Fibroblast of lung (primary cell): ENCODE results near the gene RPL10.

Source experiments
- EZH2 ChIP-seq: IDR thresholded peaks from 2 replicates; pipeline ENCODE4 v1.5.1; 2012; ENCODE audit warnings: low read length, control low read depth, mild to moderate bottlenecking; ENCODE audit errors: missing control alignments
- TF ChIP-seq, protein P1 (sequence below), 2 donors: IDR thresholded peaks in 1 of 2; conservative IDR thresholded peaks in 1 of 2; 1 replicate in 1 of 2; 2 replicates in 1 of 2; pipeline ENCODE4 v1.5.1; 2011 to 2012; ENCODE audit warnings: low read length in 2 of 2, control low read depth in 1 of 2, inconsistent platforms in 1 of 2, low read depth in 1 of 2, mild to moderate bottlenecking in 1 of 2

DNA sequence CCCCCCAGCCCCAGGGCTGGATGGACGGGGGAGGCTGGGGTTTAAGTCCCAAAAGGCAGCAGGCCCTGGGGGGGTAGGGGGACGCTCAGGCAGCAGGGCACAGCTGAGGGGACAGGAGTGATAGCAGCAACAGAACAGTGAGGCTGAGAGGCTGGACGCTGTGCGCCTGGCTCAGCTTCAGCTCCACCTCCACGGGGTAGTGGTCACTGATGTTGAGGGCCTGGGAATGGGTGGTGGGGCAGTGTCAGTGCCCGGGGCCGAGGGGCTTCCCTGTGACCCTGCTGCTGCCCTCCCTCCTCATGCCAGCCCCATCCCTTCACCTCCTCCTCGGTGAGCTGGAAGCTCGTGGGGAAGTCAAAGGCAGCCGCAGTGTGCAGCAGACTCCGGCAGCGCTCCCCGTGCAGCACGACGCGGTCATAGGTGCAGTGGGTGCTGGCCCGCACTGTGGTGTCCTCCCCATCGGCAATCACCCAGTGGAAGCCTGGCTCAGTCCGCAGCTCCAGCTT lies 4.5 kb downstream of the RPL10 start:
- TF ChIP-seq, protein P1, sequence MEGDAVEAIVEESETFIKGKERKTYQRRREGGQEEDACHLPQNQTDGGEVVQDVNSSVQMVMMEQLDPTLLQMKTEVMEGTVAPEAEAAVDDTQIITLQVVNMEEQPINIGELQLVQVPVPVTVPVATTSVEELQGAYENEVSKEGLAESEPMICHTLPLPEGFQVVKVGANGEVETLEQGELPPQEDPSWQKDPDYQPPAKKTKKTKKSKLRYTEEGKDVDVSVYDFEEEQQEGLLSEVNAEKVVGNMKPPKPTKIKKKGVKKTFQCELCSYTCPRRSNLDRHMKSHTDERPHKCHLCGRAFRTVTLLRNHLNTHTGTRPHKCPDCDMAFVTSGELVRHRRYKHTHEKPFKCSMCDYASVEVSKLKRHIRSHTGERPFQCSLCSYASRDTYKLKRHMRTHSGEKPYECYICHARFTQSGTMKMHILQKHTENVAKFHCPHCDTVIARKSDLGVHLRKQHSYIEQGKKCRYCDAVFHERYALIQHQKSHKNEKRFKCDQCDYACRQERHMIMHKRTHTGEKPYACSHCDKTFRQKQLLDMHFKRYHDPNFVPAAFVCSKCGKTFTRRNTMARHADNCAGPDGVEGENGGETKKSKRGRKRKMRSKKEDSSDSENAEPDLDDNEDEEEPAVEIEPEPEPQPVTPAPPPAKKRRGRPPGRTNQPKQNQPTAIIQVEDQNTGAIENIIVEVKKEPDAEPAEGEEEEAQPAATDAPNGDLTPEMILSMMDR (conservative IDR thresholded peaks at IDR 0.05 in 1 of 2, IDR thresholded peaks at IDR 0.05 in 1 of 2; ENCODE audit: low read depth in 1 of 2, low read length in 2 of 2): no peak
- TF ChIP-seq EZH2: no peak
